HepG2 (cell line): ENCODE measurements around the gene CES5A.

Source experiments
- AKNA ChIP-seq: sonication (generic); formaldehyde crosslinking; IDR thresholded peaks from 2 replicates; pipeline ENCODE4 v1.4.0; 2020; ENCODE audit warnings: missing genetic modification reagents, borderline replicate concordance
- DRAP1 ChIP-seq: IDR thresholded peaks from 2 replicates; pipeline ENCODE4 v1.6.1; 2016; ENCODE audit warnings: missing genetic modification reagents, missing compliant biosample characterization
- HNRNPH1 ChIP-seq: fragments of 200-400 bp; formaldehyde crosslinking; optimal IDR thresholded peaks from 2 replicates; pipeline ENCODE3; 2017; ENCODE audit warnings: mild to moderate bottlenecking, low read depth, low read length
- KLF16 ChIP-seq, 2 experiments: sonication (generic) in 1 of 2; formaldehyde crosslinking in 1 of 2; IDR thresholded peaks; 2 replicates each; pipeline versions ENCODE4 v1.6.1 to v1.8.0; 2016 to 2023; ENCODE audit warnings: missing genetic modification reagents in 2 of 2, missing compliant biosample characterization in 1 of 2
- MTF1 ChIP-seq: sonication (generic); formaldehyde crosslinking; IDR thresholded peaks from 2 replicates; pipeline ENCODE4 v1.5.0; 2020; ENCODE audit warnings: missing genetic modification reagents
- POLR2AphosphoS5 ChIP-seq: IDR thresholded peaks from 2 replicates; pipeline ENCODE4 v1.6.1; 2012; ENCODE audit warnings: low read depth, low read length
- REST ChIP-seq, 2 experiments: IDR thresholded peaks; 2 replicates each; pipeline ENCODE4 v1.6.1; 2011 to 2012; ENCODE audit warnings: low read length in 2 of 2, borderline replicate concordance in 1 of 2, low read depth in 1 of 2, mild to moderate bottlenecking in 1 of 2, moderate library complexity in 1 of 2
- ZBTB33 ChIP-seq: sonication (generic); formaldehyde crosslinking; IDR thresholded peaks from 2 replicates; pipeline ENCODE4 v1.4.0; 2020; ENCODE audit warnings: missing genetic modification reagents
- ZFY ChIP-seq: sonication (generic); formaldehyde crosslinking; IDR thresholded peaks from 2 replicates; pipeline ENCODE4 v1.4.0; 2020; ENCODE audit warnings: missing genetic modification reagents
- ZNF747 ChIP-seq: sonication (generic); formaldehyde crosslinking; IDR thresholded peaks from 2 replicates; pipeline ENCODE4 v1.8.1; 2023; ENCODE audit warnings: missing genetic modification reagents, mild to moderate bottlenecking, borderline replicate concordance
- ZSCAN12 ChIP-seq: sonication (generic); formaldehyde crosslinking; IDR thresholded peaks from 2 replicates; pipeline ENCODE4 v1.9.0; 2021; ENCODE audit warnings: mild to moderate bottlenecking, missing genetic modification reagents

GRCh38 chr16:55849536-55849935 lies 25.6 kb downstream of the CES5A start:
- TF ChIP-seq ZFY (CRISPR knock-in tag) (no peak), ZNF747 (CRISPR knock-in tag) (no peak), REST (IDR thresholded peaks at IDR 0.05; ENCODE audit: borderline replicate concordance in 1 of 2, low read depth in 1 of 2, low read length in 2 of 2) (no peak), DRAP1 (CRISPR knock-in tag) (no peak), POLR2AphosphoS5 (no peak), ZBTB33 (CRISPR knock-in tag) (no peak), KLF16 (CRISPR knock-in tag; IDR thresholded peaks at IDR 0.05) (no peak), AKNA (CRISPR knock-in tag) (no peak), MTF1 (CRISPR knock-in tag) (no peak), HNRNPH1 (no peak), ZSCAN12 (no peak)
